ENCODE results near the gene MTA3.

- TF ChIP-seq SUZ12 (IDR thresholded peaks at IDR 0.05; ENCODE audit: extremely low read depth, insufficient read depth, insufficient read length) (no peak), ZNF274 (IDR thresholded peaks at IDR 0.05; ENCODE audit: low read depth, low read length) (no peak)
Measured at GRCh38 chr2:42714686-42715085, 146.3 kb downstream of the MTA3 start.
